BJ (cell line): ENCODE measurements around the gene MAST2. TPM values are rescaled to one million over a fixed set of nuclear protein-coding genes. Genes with fewer than 3 reads are reported as not detected.
"Not testable (repeated sequence)": the region's sequence is repeated elsewhere in the genome, so short reads cannot be mapped to it uniquely, and the experiment has no call there.

Source experiments
- CTCF ChIA-PET: fragments of 350-600 bp; formaldehyde crosslinking; extraction: SDS; loops from one replicate; lab custom pipeline; 2021; ENCODE audit warnings: antibody characterized with exemption, inconsistent platforms; lab: Yijun Ruan, JAX
- POLR2A ChIA-PET: fragments of 300-600 bp; sonication (Branson Sonifier 250); formaldehyde crosslinking; extraction: SDS; loops from one replicate; lab custom pipeline; 2021; ENCODE audit warnings: antibody characterized with exemption; lab: Charles Lee
- DNase-seq: peaks from one replicate; pipeline ENCODE4 v3.0.0-alpha.2; 2011; ENCODE audit warnings: low read depth
- H3K27me3 ChIP-seq: 2 replicates; pipeline ENCODE4 v1.6.0; 2011; ENCODE audit warnings: low read length; ENCODE audit not compliant: control insufficient read depth, insufficient read depth
- H3K36me3 ChIP-seq: 2 replicates; pipeline ENCODE4 v1.5.1; 2011; ENCODE audit warnings: low read length; ENCODE audit not compliant: control insufficient read depth, insufficient read depth
- H3K4me3 ChIP-seq: 2 replicates; pipeline ENCODE4 v1.5.1; 2011; ENCODE audit warnings: low read depth, mild to moderate bottlenecking, control low read depth, low read length
- polyA plus RNA-seq: library from polyadenylated mRNA; depleted of rRNA; stranded (reverse); fragments of >200 nt; gene quantifications from 2 replicates; pipeline ENCODE4 v1.2.3, GENCODE V29; 2011
- TF ChIP-seq, protein P1 (sequence below): IDR thresholded peaks from 2 replicates; pipeline ENCODE4 v1.5.1; 2011; ENCODE audit warnings: low read depth, mild to moderate bottlenecking, control low read depth, inconsistent platforms, low read length, moderate library complexity; ENCODE audit not compliant: insufficient read depth

MAST2 gene
- polyA plus RNA-seq, 1 experiment: 47.2 TPM

GRCh38 chr1:45854724-45855123 is 51.3 kb downstream of the MAST2 start:
- CTCF ChIA-PET: interaction anchor here (0.7 to 1.3 kb wide), 2 partner anchors 9 to 373 kb away, joined by 4 to 6 read pairs; no protein-coding TSS in a partner anchor
- no peaks in the 10 kb centered on the region for H3K36me3 ChIP-seq
- POLR2A ChIA-PET: no interaction called here
- TF ChIP-seq, protein P1, sequence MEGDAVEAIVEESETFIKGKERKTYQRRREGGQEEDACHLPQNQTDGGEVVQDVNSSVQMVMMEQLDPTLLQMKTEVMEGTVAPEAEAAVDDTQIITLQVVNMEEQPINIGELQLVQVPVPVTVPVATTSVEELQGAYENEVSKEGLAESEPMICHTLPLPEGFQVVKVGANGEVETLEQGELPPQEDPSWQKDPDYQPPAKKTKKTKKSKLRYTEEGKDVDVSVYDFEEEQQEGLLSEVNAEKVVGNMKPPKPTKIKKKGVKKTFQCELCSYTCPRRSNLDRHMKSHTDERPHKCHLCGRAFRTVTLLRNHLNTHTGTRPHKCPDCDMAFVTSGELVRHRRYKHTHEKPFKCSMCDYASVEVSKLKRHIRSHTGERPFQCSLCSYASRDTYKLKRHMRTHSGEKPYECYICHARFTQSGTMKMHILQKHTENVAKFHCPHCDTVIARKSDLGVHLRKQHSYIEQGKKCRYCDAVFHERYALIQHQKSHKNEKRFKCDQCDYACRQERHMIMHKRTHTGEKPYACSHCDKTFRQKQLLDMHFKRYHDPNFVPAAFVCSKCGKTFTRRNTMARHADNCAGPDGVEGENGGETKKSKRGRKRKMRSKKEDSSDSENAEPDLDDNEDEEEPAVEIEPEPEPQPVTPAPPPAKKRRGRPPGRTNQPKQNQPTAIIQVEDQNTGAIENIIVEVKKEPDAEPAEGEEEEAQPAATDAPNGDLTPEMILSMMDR: no peak
- H3K4me3 ChIP-seq: no peak overlapping the region
- no peaks in the 10 kb centered on the region for H3K27me3 ChIP-seq
- no peak for DNase-seq

GRCh38 chr1:45857101-45857700 is 53.8 kb downstream of the MAST2 start:
- TF ChIP-seq, protein P1: no peak
- Histone ChIP-seq H3K27me3 (no peaks in the 10 kb centered on the region), H3K4me3 (no peak overlapping the region), H3K36me3 (no peaks in the 10 kb centered on the region)
- DNase-seq: no peak
- CTCF ChIA-PET: no interaction called here
- POLR2A ChIA-PET: no interaction called here

DNA sequence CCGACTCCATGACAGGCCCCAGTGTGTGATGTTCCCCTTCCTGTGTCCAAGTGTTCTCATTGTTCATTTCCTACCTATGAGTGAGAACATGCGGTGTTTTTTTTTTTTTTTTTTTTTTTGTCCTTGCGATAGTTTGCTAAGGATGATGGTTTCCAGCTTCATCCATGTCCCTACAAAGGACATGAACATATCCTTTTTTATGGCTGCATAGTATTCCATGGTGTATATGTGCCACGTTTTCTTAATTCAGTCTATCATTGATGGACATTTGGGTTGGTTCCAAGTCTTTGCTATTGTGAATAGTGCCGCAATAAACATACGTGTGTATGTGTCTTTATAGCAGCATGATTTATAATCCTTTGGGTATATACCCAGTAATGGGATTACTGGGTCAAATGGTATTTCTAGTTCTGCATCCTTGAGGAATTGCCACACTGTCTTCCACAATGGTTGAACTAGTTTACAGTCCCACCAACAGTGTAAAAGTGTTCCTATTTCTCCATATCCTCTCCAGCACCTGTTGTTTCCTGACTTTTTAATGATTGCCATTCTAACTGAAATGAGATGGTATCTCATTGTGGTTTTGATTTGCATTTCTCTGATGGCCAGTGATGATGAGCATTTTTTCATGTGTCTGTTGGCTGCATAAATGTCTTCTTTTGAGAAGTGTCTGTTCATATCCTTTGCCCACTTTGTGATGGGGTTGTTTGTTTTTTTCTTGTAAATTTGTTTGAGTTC is 54.5 kb downstream of the MAST2 start:
- H3K27me3 ChIP-seq, CTCF ChIA-PET, POLR2A ChIA-PET, H3K36me3 ChIP-seq, H3K4me3 ChIP-seq, DNase-seq: not testable (repeated sequence)

DNA sequence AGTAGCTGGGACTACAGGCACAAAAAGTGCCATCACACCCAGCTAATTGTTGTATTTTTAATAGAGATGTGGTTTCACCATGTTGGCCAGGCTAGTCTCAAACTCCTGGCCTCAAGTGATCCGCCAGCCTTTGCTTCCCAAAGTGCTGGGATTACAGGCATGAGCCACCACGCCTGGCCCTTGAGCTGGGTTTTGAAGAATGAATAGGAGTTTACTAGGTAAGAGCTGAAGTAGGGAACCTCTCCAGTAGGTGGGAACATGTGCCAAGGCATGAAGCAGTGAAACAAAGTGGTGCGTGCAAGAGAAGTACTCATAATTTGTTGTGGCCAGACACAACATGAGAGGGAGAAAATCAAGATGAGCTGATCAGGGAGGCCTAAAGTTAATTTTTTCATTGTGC is 55.8 kb downstream of the MAST2 start:
- ChIA-PET POLR2A (no interaction called here), CTCF (no interaction called here)
- Histone ChIP-seq H3K36me3 (no peaks in the 10 kb centered on the region), H3K27me3 (no peaks in the 10 kb centered on the region), H3K4me3 (no peak overlapping the region)
- TF ChIP-seq, protein P1: no peak
- DNase-seq: no peak

- H3K27me3 ChIP-seq: no peaks in the 10 kb centered on the region
- TF ChIP-seq, protein P1: no peak
- no peak overlapping the region for H3K4me3 ChIP-seq
- POLR2A ChIA-PET: no interaction called here
- DNase-seq: no peak
- CTCF ChIA-PET: interaction anchor here (1.2 kb wide), 1 partner anchor 20 kb away, joined by 3 read pairs; no protein-coding TSS in a partner anchor
- H3K36me3 ChIP-seq: no peaks in the 10 kb centered on the region
Measured at GRCh38 chr1:45862008-45862407, 58.6 kb downstream of the MAST2 start.
